GM21737 (cell line): Measurements from ENCODE around the gene NGB.

Source experiments
- ATAC-seq: cut with Tn5 transposase; IDR thresholded peaks from one replicate; pipeline ENCODE4 v1.9.1; 2021; ENCODE audit warnings: mild to moderate bottlenecking, moderate library complexity; ENCODE audit not compliant: unreplicated experiment

The NGB gene

GRCh38 chr14:77238996-77239395 lies 32.0 kb downstream of the NGB start:
- ATAC-seq = no peak

DNA sequence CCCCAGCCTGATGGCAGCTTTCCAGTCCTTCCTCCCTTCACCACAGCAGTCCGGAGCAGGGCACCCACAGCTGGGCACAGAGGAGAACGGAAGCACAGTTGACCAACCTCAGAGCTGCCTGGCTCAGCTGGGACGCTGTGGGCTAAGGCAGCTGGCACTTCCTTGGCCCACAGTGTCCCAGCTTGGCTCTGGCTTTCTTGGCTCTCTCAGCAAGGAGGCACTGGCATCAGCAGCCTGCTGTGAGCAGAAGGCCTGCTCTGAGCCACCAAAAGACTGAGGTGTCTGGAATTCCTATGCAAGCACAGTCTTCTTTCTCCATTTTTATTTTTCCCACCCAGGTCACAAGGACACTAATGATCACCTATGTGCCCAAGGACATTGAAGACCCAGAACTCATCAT lies 32.6 kb downstream of the NGB start:
- no peak for ATAC-seq

DNA sequence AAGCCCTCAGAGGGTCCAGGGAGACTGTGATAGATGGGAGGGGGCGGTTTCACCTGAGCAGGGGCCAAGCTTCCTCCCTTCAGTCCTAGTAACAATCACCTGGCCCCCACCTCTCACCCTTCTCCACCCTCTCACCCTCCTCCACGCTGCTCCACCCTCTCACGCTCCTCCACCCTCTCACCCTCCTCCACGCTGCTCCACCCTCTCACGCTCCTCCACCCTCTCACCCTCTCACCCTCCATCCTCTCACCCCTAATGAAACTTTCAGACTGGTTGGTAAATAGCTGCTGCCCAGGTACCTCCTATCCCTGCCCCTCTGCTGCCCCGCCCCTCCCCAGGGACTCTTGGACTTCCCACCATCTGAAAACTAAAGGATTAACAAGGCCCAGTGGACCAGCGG lies 34.2 kb downstream of the NGB start:
- ATAC-seq = no peak

DNA sequence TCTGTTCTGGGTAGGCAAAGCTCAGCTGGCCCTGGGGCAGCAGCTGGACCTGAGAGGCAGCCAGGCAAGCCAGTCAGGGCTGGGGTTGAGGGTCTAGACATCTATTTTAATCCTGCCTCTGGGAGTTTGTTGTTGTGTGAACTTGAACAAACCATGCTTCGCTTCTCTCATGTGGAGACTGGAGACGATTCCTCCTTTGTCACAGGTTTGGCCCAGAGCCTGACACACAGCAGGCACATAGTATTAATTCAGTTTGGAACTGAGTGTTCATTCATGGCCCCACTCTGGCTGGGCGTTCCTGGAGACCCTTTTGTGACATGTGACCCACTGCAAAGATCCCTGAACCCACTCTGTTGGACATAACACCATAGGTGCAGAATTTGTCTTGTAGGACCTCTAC lies 39.3 kb downstream of the NGB start:
- ATAC-seq = no peak

DNA sequence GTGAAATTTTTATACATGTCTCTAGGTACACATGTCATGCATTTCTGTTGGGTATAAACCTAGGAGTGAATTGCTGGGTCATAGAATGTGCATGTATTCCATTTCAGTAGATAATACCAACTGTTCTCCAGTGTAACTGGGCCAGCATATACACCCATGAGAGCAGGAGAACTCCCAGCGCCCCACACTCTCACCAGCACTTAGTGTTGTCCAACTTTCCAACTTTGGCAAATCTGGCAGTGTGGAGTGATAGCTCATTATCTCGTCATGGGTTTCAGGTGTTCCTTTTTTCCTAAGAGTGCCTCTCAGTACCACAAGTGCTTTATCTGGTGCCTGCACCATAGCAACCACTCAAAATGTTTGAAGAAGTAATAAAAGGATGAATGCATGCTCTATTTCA lies 40.1 kb downstream of the NGB start:
- ATAC-seq = no peak

DNA sequence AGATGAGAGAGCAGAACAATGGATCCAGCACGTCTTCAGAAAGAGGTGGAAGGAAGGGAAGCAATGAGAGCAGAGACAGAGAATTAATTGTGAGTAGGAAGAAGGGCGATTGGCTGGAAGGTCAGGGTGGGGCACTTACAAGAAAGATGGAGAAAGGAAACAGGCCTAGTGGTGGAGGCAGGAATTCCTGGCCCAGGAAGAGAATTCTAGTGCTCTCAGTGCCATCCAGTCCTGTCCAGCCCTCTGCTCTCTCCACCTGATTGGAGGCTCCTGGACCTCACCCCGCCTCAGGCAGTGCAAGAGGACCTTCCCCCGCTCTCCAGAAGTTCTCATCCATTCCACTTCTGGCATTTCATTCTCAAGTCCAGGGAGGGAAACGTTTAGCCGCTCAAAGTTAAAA lies 43.0 kb downstream of the NGB start:
- ATAC-seq = no peak

DNA sequence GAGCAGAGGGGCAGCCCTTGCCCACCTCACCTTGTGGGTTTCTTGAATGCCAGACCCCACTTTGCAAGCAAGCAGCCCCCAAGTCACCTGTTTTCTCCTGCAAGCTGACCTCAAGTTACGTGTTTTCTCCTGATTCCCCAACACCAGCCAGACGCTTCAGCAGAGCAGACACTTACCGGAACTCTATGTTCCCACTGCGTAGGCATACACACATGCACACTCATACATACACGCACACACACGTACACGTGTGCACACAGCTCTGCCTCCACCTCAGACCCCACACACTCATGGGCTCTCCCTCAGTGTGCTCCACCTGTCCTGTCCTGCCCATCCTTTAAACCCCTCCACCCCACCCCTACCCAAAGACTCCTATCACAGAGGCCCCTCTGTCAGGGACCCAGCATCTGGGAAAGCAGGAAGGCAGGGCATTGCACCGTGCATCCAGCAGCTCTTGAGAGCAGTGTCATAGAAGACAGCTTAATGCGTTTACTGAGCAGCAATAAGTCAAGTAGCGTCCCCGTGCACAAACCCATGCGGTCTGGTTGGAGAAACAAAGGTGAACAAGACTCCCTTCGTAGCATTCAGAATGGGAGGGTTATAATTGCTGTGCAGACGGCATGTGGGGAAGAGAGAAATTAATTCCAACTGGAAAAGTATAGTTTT lies 45.0 kb downstream of the NGB start:
- ATAC-seq = no peak

- ATAC-seq = no peak
Measured at GRCh38 chr14:77225254-77225653, 45.8 kb downstream of the NGB start.

DNA sequence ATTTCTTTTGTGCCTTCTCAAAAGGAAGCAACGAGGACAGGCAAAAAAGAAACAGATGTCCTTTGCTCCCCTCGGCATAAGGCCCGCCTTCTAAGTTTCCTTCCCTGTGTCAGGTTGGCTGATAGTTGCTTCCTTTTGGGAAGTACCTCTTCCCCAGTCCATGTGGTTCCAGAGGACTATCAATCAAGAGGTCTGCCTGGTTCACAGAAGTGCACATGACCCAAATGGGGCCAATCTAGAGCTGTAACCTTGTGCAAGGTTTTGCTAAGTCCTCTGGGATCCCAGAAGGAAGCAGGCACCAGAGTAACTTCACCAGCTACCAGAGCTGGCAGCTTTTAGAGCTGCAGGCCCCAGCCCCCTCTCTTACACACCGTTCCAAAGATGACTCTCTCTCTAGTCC lies 46.8 kb downstream of the NGB start:
- ATAC-seq = no peak

DNA sequence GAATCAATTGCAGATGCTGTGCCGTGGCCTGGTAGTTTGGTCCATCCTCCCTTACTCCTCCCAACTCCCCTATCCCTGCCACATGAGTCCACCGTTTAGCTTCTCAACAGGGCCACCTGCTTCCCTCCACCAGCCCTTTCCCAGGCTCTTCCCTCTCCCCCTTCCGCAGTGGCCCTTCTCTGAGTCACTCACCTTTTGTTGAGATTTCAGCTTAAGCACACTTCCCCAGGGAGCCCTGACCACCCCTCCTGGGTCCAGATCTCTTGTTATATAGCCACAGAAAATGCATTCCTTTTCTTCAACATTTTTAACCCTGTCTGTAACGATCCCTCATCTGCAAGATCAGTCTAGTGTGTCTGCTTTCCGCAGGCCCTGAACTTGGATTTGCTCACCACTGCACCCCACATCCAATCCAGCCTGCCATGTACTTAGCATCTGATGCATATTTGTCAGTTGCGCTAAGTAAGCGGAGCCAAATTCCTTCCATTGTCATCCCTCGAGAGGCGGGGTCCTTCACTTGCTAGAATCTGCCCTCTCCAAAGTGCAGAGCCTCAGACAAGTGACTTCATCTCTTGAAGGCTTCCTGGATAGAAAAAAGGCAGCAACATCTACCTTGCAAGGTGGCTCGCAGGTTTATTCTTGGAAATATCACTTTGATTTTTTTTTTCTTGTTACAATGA lies 48.3 kb downstream of the NGB start:
- no peak for ATAC-seq

DNA sequence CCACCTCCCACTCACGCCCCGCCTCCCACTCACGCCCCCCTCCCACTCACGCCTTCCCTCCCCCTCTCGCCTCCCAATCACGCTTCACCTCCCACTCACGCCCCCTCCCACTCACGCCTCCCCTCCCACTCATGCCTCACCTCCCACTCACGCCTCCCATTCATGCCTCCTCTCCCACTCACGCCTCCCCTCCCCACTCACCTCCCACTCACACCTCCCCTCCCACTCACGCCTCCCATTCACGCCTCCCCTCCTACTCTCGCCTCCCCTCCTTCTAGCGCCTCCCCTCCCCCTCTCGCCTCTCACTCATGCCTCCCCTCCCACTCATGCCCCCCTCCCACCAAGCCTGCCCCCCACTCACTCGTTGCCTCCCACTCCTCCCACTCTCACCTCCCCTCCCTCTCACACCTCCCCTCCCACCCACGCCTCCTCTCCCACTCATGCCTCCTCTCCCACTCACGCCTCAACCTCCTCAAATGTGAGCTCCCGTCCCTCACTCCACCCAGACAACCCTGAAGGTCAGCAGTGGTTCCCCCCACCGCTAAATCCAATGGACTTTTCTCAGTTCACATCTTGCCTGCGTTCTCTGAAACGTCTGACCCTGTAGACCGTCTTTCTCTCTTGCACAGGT lies 49.6 kb downstream of the NGB start:
- ATAC-seq = no peak

DNA sequence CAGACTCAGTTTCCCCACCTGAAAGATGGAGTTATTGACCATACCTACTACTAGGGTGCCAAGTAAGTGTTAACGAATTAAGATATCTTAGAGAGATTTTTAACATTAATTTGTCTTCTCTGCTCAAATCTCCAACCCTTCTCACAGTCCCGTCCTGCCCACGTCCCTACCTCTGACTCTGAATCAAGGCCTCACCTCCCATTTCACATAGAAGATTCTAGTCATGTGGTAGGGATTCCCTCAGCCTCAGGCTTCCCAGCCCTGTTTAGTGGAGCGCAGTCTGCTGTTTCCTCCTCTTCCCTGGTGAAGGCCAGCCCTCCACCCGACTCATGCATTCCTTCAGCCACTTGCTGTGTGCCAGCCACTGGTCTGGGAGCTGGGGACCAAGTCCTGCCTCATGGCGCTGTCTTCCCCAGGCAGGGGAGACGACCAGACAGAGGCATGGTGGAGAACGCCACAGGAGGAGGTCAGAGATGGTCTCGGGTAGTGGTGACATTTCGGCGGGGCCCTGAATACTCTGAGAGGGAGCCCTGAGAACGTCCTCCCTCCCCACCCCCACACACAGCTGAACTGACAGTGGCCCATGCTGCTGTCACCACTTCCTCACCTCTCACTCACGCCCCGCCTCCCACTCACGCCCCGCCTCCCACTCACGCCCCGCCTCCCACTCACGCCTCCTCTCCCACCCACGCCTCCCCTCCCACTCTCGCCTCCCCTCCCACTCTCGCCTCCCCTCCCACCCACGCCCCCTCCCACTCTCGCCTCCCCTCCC lies 50.6 kb downstream of the NGB start:
- no peak for ATAC-seq

DNA sequence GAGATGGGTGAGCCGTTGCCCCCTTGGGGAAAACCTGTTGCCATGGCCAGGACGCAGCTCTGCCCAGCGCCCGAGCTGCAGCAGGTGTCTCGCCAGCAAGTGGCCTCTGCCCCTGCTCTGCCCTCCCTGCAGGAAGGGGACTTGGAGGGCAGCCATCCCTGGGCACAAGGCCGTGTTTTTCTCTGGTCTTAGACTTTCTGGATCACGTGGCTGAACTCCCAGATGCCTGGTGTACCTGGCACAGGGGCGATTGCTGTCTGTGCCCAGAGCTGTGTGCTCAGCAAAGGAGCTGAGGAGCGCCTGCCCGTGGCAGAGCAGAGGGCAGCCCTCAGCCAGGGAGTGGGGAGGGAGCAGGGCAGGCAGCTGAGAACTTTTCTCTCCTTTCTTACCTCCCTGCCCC lies 51.4 kb downstream of the NGB start:
- ATAC-seq = no peak

- no peak for ATAC-seq
Measured at GRCh38 chr14:77217551-77217950, 53.5 kb downstream of the NGB start.
